ENCODE results near the gene FMNL3. TPM values are rescaled to one million over a fixed set of nuclear protein-coding genes. Genes with fewer than 3 reads are reported as not detected.

Gene FMNL3
- total and polyA plus RNA-seq, 2 of the 13 experiments (the other 11 are each of a cell fraction or from before 2014, with no cell fraction given) = 0.44 to 1.1 TPM

DNA sequence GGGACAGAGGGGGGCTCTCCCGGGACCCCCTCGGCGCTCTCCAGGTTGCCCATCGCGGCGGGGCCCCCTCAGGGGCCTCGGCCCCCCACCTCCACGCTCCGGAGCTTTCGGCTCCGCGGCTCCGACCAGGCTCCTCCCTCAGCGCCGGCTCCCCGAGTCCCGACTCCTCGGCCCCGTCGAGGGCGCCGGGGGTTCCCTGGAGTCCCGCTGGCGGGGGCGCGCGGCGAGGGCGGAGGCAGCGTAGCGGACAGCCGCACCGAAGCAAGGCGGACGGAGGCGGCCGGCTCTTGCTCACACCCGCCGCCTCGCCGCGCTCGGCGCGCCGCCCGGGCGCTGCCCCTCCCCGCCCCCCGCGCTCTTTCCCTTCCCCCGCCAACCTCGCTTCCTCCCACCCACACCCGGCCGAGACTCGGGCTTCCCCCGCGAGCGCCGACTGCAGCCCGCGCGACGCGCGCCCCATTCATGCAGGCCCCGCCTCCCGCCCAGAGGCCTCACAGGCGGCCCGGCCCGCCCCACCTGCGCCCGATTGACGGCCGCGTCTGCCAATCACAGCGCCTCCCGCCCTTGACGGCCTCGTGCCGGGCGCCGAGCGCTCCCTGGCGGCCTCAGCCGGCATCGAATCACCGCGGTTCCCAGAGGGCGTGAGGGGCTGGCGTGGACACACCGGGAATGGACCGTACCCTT, at the start of gene FMNL3 (continued):
- TF ChIP-seq, protein P1, sequence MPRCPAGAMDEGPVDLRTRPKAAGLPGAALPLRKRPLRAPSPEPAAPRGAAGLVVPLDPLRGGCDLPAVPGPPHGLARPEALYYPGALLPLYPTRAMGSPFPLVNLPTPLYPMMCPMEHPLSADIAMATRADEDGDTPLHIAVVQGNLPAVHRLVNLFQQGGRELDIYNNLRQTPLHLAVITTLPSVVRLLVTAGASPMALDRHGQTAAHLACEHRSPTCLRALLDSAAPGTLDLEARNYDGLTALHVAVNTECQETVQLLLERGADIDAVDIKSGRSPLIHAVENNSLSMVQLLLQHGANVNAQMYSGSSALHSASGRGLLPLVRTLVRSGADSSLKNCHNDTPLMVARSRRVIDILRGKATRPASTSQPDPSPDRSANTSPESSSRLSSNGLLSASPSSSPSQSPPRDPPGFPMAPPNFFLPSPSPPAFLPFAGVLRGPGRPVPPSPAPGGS (CRISPR knock-in tag; IDR thresholded peaks at IDR 0.05) = no peak; the same call in 1 of the 2 replicates
- no peak for TF ChIP-seq ZFP37 (CRISPR knock-in tag; IDR thresholded peaks at IDR 0.05; ENCODE audit: borderline replicate concordance)
- peak; percentile 88 for TF ChIP-seq ZFP36L1 (CRISPR knock-in tag; IDR thresholded peaks at IDR 0.05)
- TF ChIP-seq ZNF260 (CRISPR knock-in tag; IDR thresholded peaks at IDR 0.05; ENCODE audit: borderline replicate concordance, low read depth) = no peak
- TF ChIP-seq, protein P2, sequence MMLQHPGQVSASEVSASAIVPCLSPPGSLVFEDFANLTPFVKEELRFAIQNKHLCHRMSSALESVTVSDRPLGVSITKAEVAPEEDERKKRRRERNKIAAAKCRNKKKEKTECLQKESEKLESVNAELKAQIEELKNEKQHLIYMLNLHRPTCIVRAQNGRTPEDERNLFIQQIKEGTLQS (CRISPR knock-in tag; IDR thresholded peaks at IDR 0.05) = peak; percentile 54; the same call in 1 of the 2 replicates
- TF ChIP-seq SATB2 (CRISPR knock-in tag; IDR thresholded peaks at IDR 0.05) = 0 out of 2 replicates have a peak, but pooled peaks have one; percentile 73
- TF ChIP-seq ZNF484 (CRISPR knock-in tag; IDR thresholded peaks at IDR 0.05; ENCODE audit: borderline replicate concordance, low read depth) = no peak
- TF ChIP-seq, protein P3, sequence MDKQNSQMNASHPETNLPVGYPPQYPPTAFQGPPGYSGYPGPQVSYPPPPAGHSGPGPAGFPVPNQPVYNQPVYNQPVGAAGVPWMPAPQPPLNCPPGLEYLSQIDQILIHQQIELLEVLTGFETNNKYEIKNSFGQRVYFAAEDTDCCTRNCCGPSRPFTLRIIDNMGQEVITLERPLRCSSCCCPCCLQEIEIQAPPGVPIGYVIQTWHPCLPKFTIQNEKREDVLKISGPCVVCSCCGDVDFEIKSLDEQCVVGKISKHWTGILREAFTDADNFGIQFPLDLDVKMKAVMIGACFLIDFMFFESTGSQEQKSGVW (CRISPR knock-in tag; IDR thresholded peaks at IDR 0.05; ENCODE audit: borderline replicate concordance) = no peak
- TF ChIP-seq GPN1 (CRISPR knock-in tag; IDR thresholded peaks at IDR 0.05; ENCODE audit: borderline replicate concordance) = no peak
- no peak for TF ChIP-seq ZNF24 (IDR thresholded peaks at IDR 0.05)
- TF ChIP-seq ZNF564 (CRISPR knock-in tag; IDR thresholded peaks at IDR 0.05) = 0 out of 2 replicates have a peak, but pooled peaks have one; percentile 77
- no peak for TF ChIP-seq RELA (CRISPR knock-in tag; IDR thresholded peaks at IDR 0.05)
- TF ChIP-seq, protein P4, sequence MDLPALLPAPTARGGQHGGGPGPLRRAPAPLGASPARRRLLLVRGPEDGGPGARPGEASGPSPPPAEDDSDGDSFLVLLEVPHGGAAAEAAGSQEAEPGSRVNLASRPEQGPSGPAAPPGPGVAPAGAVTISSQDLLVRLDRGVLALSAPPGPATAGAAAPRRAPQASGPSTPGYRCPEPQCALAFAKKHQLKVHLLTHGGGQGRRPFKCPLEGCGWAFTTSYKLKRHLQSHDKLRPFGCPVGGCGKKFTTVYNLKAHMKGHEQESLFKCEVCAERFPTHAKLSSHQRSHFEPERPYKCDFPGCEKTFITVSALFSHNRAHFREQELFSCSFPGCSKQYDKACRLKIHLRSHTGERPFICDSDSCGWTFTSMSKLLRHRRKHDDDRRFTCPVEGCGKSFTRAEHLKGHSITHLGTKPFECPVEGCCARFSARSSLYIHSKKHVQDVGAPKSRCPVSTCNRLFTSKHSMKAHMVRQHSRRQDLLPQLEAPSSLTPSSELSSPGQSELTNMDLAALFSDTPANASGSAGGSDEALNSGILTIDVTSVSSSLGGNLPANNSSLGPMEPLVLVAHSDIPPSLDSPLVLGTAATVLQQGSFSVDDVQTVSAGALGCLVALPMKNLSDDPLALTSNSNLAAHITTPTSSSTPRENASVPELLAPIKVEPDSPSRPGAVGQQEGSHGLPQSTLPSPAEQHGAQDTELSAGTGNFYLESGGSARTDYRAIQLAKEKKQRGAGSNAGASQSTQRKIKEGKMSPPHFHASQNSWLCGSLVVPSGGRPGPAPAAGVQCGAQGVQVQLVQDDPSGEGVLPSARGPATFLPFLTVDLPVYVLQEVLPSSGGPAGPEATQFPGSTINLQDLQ (CRISPR knock-in tag; IDR thresholded peaks at IDR 0.05) = no peak
- TF ChIP-seq HNRNPL (IDR thresholded peaks at IDR 0.05; ENCODE audit: low read depth, low read length) = no peak
- peak; percentile 85 for TF ChIP-seq HOXA5 (CRISPR knock-in tag; IDR thresholded peaks at IDR 0.05)
- TF ChIP-seq ZNF292 (CRISPR knock-in tag; IDR thresholded peaks at IDR 0.05; ENCODE audit: borderline replicate concordance, low read depth) = no peak
- peak; percentile 58 for TF ChIP-seq ZNF263 (CRISPR knock-in tag; IDR thresholded peaks at IDR 0.05)
- TF ChIP-seq GLI4 (CRISPR knock-in tag; IDR thresholded peaks at IDR 0.05; ENCODE audit: borderline replicate concordance) = no peak
- TF ChIP-seq, protein P5, sequence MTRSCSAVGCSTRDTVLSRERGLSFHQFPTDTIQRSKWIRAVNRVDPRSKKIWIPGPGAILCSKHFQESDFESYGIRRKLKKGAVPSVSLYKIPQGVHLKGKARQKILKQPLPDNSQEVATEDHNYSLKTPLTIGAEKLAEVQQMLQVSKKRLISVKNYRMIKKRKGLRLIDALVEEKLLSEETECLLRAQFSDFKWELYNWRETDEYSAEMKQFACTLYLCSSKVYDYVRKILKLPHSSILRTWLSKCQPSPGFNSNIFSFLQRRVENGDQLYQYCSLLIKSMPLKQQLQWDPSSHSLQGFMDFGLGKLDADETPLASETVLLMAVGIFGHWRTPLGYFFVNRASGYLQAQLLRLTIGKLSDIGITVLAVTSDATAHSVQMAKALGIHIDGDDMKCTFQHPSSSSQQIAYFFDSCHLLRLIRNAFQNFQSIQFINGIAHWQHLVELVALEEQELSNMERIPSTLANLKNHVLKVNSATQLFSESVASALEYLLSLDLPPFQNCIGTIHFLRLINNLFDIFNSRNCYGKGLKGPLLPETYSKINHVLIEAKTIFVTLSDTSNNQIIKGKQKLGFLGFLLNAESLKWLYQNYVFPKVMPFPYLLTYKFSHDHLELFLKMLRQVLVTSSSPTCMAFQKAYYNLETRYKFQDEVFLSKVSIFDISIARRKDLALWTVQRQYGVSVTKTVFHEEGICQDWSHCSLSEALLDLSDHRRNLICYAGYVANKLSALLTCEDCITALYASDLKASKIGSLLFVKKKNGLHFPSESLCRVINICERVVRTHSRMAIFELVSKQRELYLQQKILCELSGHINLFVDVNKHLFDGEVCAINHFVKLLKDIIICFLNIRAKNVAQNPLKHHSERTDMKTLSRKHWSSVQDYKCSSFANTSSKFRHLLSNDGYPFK (CRISPR knock-in tag; IDR thresholded peaks at IDR 0.05; ENCODE audit: borderline replicate concordance) = peak; percentile 58; the same call in 1 of the 2 replicates
- TF ChIP-seq, protein P6, sequence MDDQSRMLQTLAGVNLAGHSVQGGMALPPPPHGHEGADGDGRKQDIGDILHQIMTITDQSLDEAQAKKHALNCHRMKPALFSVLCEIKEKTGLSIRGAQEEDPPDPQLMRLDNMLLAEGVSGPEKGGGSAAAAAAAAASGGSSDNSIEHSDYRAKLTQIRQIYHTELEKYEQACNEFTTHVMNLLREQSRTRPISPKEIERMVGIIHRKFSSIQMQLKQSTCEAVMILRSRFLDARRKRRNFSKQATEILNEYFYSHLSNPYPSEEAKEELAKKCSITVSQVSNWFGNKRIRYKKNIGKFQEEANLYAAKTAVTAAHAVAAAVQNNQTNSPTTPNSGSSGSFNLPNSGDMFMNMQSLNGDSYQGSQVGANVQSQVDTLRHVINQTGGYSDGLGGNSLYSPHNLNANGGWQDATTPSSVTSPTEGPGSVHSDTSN (CRISPR knock-in tag; IDR thresholded peaks at IDR 0.05; ENCODE audit: borderline replicate concordance) = peak; percentile 98; the same call in 1 of the 2 replicates
